Psoas muscle (tissue), 8 donors: ENCODE data around the gene RTKN2. TPM values are rescaled to one million over a fixed set of nuclear protein-coding genes. Genes with fewer than 3 reads are reported as not detected.

Source experiments
- ATAC-seq, 4 donors: fragments of 200-7000 bp; cut with Tn5 transposase; one replicate each; pipeline ENCODE4 v1.9.1; 2020; ENCODE audit warnings: moderate library complexity in 3 of 4, mild to moderate bottlenecking in 2 of 4
- DNase-seq, 2 donors: peaks; one replicate each; pipeline ENCODE4 v3.0.0-alpha.2; 2020
- H3K27ac ChIP-seq: fragments of 200-600 bp; one replicate; pipeline ENCODE4 v1.8.0; 2022
- H3K27me3 ChIP-seq, 3 donors: fragments of 200-600 bp in 1 of 3; one replicate each; pipeline versions ENCODE4 v1.6.1 to v1.8.0; 2013 to 2022; ENCODE audit warnings: low read length in 2 of 3, mild to moderate bottlenecking in 2 of 3, moderate library complexity in 1 of 3; ENCODE audit not compliant: insufficient read depth in 3 of 3
- H3K36me3 ChIP-seq, 2 donors: fragments of 200-600 bp in 1 of 2; one replicate each; pipeline versions ENCODE4 v1.6.1 to v1.8.0; 2013 to 2022; ENCODE audit warnings: low read depth in 1 of 2, mild to moderate bottlenecking in 1 of 2, moderate library complexity in 1 of 2; ENCODE audit not compliant: insufficient read depth in 1 of 2
- H3K4me1 ChIP-seq: fragments of 200-600 bp; one replicate; pipeline ENCODE4 v1.8.0; 2022
- H3K4me3 ChIP-seq: fragments of 200-600 bp; one replicate; pipeline ENCODE4 v1.8.0; 2022; ENCODE audit warnings: mild to moderate bottlenecking
- H3K9me3 ChIP-seq: fragments of 200-600 bp; one replicate; pipeline ENCODE4 v1.8.0; 2022
- CTCF ChIP-seq: fragments of 200-600 bp; IDR thresholded peaks from one replicate; pipeline ENCODE4 v1.8.0; 2022; ENCODE audit warnings: antibody characterized with exemption
- WGBS, 3 donors: extraction: QIAGEN DNeasy Blood & Tissue Kit; methylation state at CpG; one replicate each; pipeline versions ENCODE4 v1.1.6 to v1.1.7; 2013; 5-methylcytosine and 5-hydroxymethylcytosine counted together
- intact Hi-C, 2 donors: fragments of 100-400 bp; cut with DNase I; formaldehyde crosslinking; loops; one replicate each; pipeline versions ENCODE4 v1.11.0 to v1.14.2; 2022
- polyA plus RNA-seq, 3 donors: library from polyadenylated mRNA; stranded (reverse); fragments of 200-250 nt; gene quantifications; one replicate each; pipeline ENCODE4 v1.2.3, GENCODE V29; 2013
- total RNA-seq, 4 donors: library from RNA; stranded (reverse); fragmentation: NEBNext Ultra II Directional in 2 of 4; extraction: Animal tissue kit (Norgen Biotek cat#: 25700) in 2 of 4; gene quantifications; one replicate each; pipeline versions ENCODE4 v1.2.1 to v1.2.4, GENCODE V29; 2021 to 2023
- donor health status: healthy with polysubstance abuse.
- donor health status: DM: no; HTN: no; CAD: no; lungs with moderate emphysema.
- donor health status: Bipolar disorder and iron deficiency.
- donor health status: healthy.
- donor health status: DM: yes; HTN: yes; CAD: no.
- donor health status: DM: no; HTN: no; CAD: no.
- donor health status: DM: no; HTN: no; CAD: no.
- donor health status: DM: yes; HTN: yes; CAD: no.

RTKN2 gene
- total and polyA plus RNA-seq, 7 donors: 0.01 to 0.09 (median 0.03) TPM; not detected in 3

- Histone ChIP-seq H3K27me3 (no peaks in the 10 kb centered on the region), H3K27ac (no peak overlapping the region), H3K9me3 (no peaks in the 10 kb centered on the region), H3K4me3 (no peak overlapping the region), H3K4me1 (no peaks in the 10 kb centered on the region), H3K36me3 (no peaks in the 10 kb centered on the region)
- DNase-seq (no peak), ATAC-seq (no peak)
- intact Hi-C loops: no loop called here
- no peak for TF ChIP-seq CTCF
- WGBS, 3 donors: 95 to 97% (median 96%) methylated on average over 3 of the region's 3 CpGs
Observed at GRCh38 chr10:62258926-62259325, 9.7 kb downstream of the RTKN2 start.

DNA sequence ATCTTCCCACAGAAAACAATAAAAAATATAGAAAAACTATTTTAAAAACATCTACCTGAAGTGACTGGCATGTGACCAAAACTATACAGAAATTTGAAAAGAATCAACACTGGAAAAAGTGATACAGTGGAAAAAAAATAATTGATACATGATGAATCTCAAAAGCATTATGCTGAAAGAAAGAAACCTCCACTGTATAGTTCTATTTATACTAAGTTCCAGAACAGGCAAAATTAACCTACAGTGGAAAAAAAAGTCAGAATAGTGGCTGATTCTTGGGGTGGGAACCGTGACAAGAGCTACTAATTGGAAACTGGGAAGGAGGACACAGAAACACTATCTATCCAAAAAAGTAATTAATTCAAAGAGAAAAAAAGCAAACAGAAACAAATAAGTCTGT, 14.9 kb downstream of the RTKN2 start:
- no peak for ATAC-seq
- no peak overlapping the region for H3K4me3 ChIP-seq
- WGBS, 3 donors: 91 to 97% (median 93%) methylated on average over 1 of the region's 1 CpG
- no peaks in the 10 kb centered on the region for H3K4me1 ChIP-seq
- DNase-seq: no peak
- no peaks in the 10 kb centered on the region for H3K9me3 ChIP-seq
- H3K27me3 ChIP-seq: no peaks in the 10 kb centered on the region
- intact Hi-C loops: no loop called here
- H3K27ac ChIP-seq: no peak overlapping the region
- no peak for TF ChIP-seq CTCF
- H3K36me3 ChIP-seq: no peaks in the 10 kb centered on the region

GRCh38 chr10:62252051-62252450, 16.6 kb downstream of the RTKN2 start:
- 91 to 100% (median 99%) methylated on average over 1 of the region's 1 CpG for WGBS, 3 donors
- intact Hi-C loops: no loop called here
- ATAC-seq: no peak

GRCh38 chr10:62250594-62251198, 17.9 kb downstream of the RTKN2 start:
- H3K9me3 ChIP-seq: no peaks in the 10 kb centered on the region
- peak in 3 of 4 donors; percentile 56 to 69 (median 68) for ATAC-seq
- 93 to 96% (median 95%) methylated on average over 5 of the region's 5 CpGs for WGBS, 3 donors
- H3K36me3 ChIP-seq: no peaks in the 10 kb centered on the region
- DNase-seq: no peak
- H3K4me3 ChIP-seq: no peak overlapping the region
- no peaks in the 10 kb centered on the region for H3K4me1 ChIP-seq
- intact Hi-C loops: no loop called here
- H3K27me3 ChIP-seq: no peaks in the 10 kb centered on the region
- H3K27ac ChIP-seq: no peak overlapping the region
- no peak for TF ChIP-seq CTCF

More at GRCh38 chr10:62252051-62252450, 16.6 kb downstream of the RTKN2 start:
- no peak for TF ChIP-seq CTCF
- Histone ChIP-seq H3K9me3 (no peaks in the 10 kb centered on the region), H3K36me3 (no peaks in the 10 kb centered on the region), H3K4me1 (no peaks in the 10 kb centered on the region), H3K27me3 (no peaks in the 10 kb centered on the region), H3K4me3 (no peak overlapping the region), H3K27ac (no peak overlapping the region)
- no peak for DNase-seq

- no peak overlapping the region for H3K27ac ChIP-seq
- no peaks in the 10 kb centered on the region for H3K27me3 ChIP-seq
- no peaks in the 10 kb centered on the region for H3K4me1 ChIP-seq
- intact Hi-C loops: loop anchor here (5.0 to 10.0 kb wide), 5 partner anchors 145 to 1435 kb away; no protein-coding TSS in a partner anchor
- no peak for TF ChIP-seq CTCF
- no peak for ATAC-seq
- H3K4me3 ChIP-seq: no peak overlapping the region
- no peaks in the 10 kb centered on the region for H3K9me3 ChIP-seq
- H3K36me3 ChIP-seq: no peaks in the 10 kb centered on the region
- no peak for DNase-seq
- WGBS, 3 donors: 89 to 97% (median 94%) methylated on average over 3 of the region's 3 CpGs
Observed at GRCh38 chr10:62249957-62250356, 18.7 kb downstream of the RTKN2 start.
